Measurements from ENCODE around the gene MAGEF1.

MAGEF1 gene

GRCh38 chr3:184682671-184683070 lies 29.2 kb downstream of the MAGEF1 start:
- H3K27ac ChIP-seq: no peak overlapping the region
- no peak for TF ChIP-seq CTCF (IDR thresholded peaks at IDR 0.05; ENCODE audit: low read depth, low read length, missing control alignments)
- peaks cover 3% of the 10 kb centered on the region for H3K27me3 ChIP-seq (replicated peaks)
- H3K4me3 ChIP-seq (ENCODE audit: low read depth, low read length): no peak overlapping the region
- no peaks in the 10 kb centered on the region for H3K36me3 ChIP-seq (replicated peaks)
- in situ Hi-C loops (cut with HindIII; ENCODE audit: low pct_ligation_motif_present, low sequenced_read_pairs): no loop called here
- DNase-seq: no peak

- H3K27ac ChIP-seq: no peak overlapping the region
- DNase-seq: no peak
- H3K4me3 ChIP-seq (ENCODE audit: low read depth, low read length): no peak overlapping the region
- no peaks in the 10 kb centered on the region for H3K36me3 ChIP-seq (replicated peaks)
- peaks cover 3% of the 10 kb centered on the region for H3K27me3 ChIP-seq (replicated peaks)
- TF ChIP-seq CTCF (IDR thresholded peaks at IDR 0.05; ENCODE audit: low read depth, low read length, missing control alignments): no peak
- in situ Hi-C loops (cut with HindIII; ENCODE audit: low pct_ligation_motif_present, low sequenced_read_pairs): no loop called here
Measured at GRCh38 chr3:184680385-184681345, 31.2 kb downstream of the MAGEF1 start.

- in situ Hi-C loops (cut with HindIII; ENCODE audit: low pct_ligation_motif_present, low sequenced_read_pairs): no loop called here
- no peak overlapping the region for H3K27ac ChIP-seq
- no peak for TF ChIP-seq CTCF (IDR thresholded peaks at IDR 0.05; ENCODE audit: low read depth, low read length, missing control alignments)
- H3K36me3 ChIP-seq (replicated peaks): no peaks in the 10 kb centered on the region
- H3K27me3 ChIP-seq (replicated peaks): peaks cover 3% of the 10 kb centered on the region
- H3K4me3 ChIP-seq (ENCODE audit: low read depth, low read length): no peak overlapping the region
- no peak for DNase-seq
Measured at GRCh38 chr3:184679056-184679816, 32.6 kb downstream of the MAGEF1 start.

- H3K36me3 ChIP-seq (replicated peaks): no peaks in the 10 kb centered on the region
- H3K4me3 ChIP-seq (ENCODE audit: low read depth, low read length): no peak overlapping the region
- TF ChIP-seq CTCF (IDR thresholded peaks at IDR 0.05; ENCODE audit: low read depth, low read length, missing control alignments): no peak
- in situ Hi-C loops (cut with HindIII; ENCODE audit: low pct_ligation_motif_present, low sequenced_read_pairs): no loop called here
- H3K27me3 ChIP-seq (replicated peaks): peaks cover 3% of the 10 kb centered on the region
- no peak overlapping the region for H3K27ac ChIP-seq
- DNase-seq: no peak
Measured at GRCh38 chr3:184678317-184679055, 33.4 kb downstream of the MAGEF1 start.

- no peak overlapping the region for H3K4me3 ChIP-seq (ENCODE audit: low read depth, low read length)
- no peak overlapping the region for H3K27ac ChIP-seq
- DNase-seq: no peak
- in situ Hi-C loops (cut with HindIII; ENCODE audit: low pct_ligation_motif_present, low sequenced_read_pairs): no loop called here
- no peak for TF ChIP-seq CTCF (IDR thresholded peaks at IDR 0.05; ENCODE audit: low read depth, low read length, missing control alignments)
- H3K27me3 ChIP-seq (replicated peaks): peaks cover 3% of the 10 kb centered on the region
- no peaks in the 10 kb centered on the region for H3K36me3 ChIP-seq (replicated peaks)
Measured at GRCh38 chr3:184677344-184678316, 34.2 kb downstream of the MAGEF1 start.

All from brain microvascular endothelial cell (primary cell).